ENCODE measurements around the gene ACER2. TPM values are rescaled to one million over a fixed set of nuclear protein-coding genes. Genes with fewer than 3 reads are reported as not detected.

ACER2 gene
- total and polyA plus RNA-seq, 2 of the 8 experiments (the other 6 are each of a cell fraction or from before 2014, with no cell fraction given), result 7.4 to 8.8 TPM

- TF ChIP-seq CHD7 (IDR thresholded peaks at IDR 0.05; ENCODE audit: insufficient replicate concordance, low read length), result no peak
- no peak for TF ChIP-seq SP2 (IDR thresholded peaks at IDR 0.05; ENCODE audit: low read length)
- TF ChIP-seq RFX5 (IDR thresholded peaks at IDR 0.05; ENCODE audit: borderline replicate concordance, low read depth, low read length), result no peak
- TF ChIP-seq ATF3 (IDR thresholded peaks at IDR 0.05; ENCODE audit: insufficient read depth, low read depth, low read length), result no peak
- TF ChIP-seq E2F6 (IDR thresholded peaks at IDR 0.05), result no peak
- TF ChIP-seq HDAC6 (IDR thresholded peaks at IDR 0.05; ENCODE audit: low read depth, low read length), result no peak
- no peak for TF ChIP-seq POLR2AphosphoS5 (IDR thresholded peaks at IDR 0.05; ENCODE audit: low read depth, low read length)
- TF ChIP-seq HDAC2 (IDR thresholded peaks at IDR 0.05; ENCODE audit: borderline replicate concordance in 1 of 2, low read depth in 2 of 2, low read length in 2 of 2), result no peak
- no peak for TF ChIP-seq CBX8 (IDR thresholded peaks at IDR 0.05; ENCODE audit: borderline replicate concordance, low read depth, low read length)
Observed at GRCh38 chr9:19387317-19387716, 21.5 kb upstream of the ACER2 start (continued).

Measured in H1 (cell line).